NCI-H2081 (cell line): Measurements from ENCODE around the gene EPHB1.

Source experiments
- DNase-seq, 2 experiments: peaks; one replicate each; lab custom pipeline; 2025; lab: John Stamatoyannopoulos, UW

Gene EPHB1

DNA sequence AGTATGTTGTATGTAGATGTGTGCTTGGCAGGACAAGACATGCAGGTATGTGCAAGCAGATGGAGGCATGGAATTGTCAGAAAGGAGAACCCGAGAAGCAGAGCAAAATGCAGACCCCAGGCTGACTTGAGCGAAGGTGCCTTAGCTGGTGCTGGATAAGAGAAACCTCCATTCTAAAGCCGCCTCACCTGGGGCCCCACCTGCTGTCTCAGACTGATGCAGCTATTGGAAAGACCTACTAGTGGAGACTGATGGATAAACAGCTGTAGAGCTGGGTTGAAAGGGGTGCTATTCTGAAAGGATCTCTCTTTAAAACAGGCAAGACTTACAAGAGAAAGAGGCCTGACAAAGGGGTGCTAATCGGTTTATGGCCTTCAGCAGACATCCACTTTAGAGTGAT lies 86.2 kb downstream of the EPHB1 start:
- no peak for DNase-seq

DNA sequence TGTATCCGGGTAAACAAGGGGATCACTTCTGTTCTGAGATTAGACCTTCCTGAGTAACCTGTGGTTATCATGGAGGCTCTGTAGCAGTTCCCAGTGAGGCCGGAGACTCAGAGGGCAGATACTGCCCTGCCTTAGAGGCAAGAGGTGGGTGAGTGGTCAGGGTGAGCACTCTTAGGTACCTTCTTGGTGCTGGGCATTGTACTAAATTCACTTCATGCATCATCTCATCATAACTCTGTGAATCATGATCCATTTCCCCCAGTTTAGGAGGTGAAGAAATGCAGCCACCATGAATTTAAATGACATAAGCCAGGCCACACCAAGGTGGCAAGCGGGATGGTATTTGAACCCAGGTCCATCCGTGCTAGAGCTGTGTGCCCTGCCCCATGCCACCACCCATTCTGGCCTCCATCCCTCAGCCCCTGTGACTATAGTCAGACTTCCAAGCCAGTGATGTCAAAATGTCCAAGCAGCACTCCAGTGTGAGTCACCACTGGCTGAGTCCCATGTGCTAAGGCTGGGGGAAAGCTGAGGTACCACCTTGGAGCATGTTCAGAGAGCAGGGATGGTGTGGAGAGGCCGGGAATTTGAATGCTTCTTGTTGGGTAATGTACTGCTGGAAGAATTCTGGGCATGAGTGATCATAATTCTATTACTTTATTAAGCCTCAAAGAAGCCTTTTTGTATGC lies 88.8 kb downstream of the EPHB1 start:
- no peak for DNase-seq

DNA sequence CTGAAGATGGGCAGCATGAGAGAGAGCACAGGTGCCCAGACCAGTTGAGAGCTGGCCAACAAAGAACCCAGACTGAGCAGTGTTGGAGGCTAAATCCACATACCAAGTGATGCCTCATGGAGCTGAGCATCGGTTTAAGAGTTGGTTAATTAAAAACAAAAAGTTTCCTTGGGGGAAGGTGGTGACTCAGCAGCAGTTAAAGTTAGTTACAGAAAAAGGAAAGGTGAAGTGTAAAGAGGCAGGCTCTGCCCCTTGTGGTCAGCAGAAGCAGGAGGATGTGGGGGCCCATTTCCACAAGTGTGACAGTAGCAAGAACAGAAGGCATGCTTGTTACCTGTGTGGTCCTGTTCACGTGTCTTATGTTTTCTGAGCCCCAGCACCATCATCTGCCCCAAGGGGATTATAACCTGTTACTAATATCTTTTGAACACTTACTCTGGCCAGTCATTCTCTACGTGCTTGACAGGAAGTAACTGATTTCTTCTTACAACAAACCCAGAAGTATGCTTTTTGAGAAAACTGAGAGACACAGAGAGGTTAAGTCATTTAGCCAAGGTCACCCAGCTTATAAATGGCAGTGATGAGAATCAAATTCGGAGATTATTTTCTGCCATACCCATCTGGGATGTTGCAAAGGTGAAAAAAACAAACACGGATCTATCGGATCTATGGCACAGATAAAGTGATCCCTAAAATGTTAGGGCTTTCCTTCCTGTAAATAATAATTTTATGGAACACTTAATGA lies 91.0 kb downstream of the EPHB1 start:
- DNase-seq: no peak

GRCh38 chr3:134886991-134887390 lies 91.9 kb downstream of the EPHB1 start:
- no peak for DNase-seq

GRCh38 chr3:134887536-134887935 lies 92.5 kb downstream of the EPHB1 start:
- DNase-seq: no peak

GRCh38 chr3:134892326-134892725 lies 97.3 kb downstream of the EPHB1 start:
- DNase-seq: no peak

DNA sequence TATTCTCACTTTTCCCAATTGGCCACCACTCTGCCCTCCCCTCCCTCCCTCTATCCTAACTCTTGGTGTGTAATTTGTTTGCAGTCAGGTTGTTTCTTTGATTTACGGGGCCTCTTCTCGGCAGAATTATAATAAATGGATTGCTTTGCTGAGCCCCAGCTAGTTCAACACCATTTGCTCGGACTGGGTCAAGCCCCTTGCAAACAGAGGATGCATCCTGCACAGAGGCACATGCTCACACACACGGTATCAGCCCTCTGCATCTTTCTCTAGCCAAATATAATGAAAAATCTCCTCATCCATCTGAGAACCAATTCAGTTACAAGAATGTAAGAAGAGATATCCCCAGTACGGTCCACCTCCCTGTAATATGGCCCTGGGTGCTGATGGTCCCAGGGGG lies 97.7 kb downstream of the EPHB1 start:
- no peak for DNase-seq

- no peak for DNase-seq
Observed at GRCh38 chr3:134894533-134894932, 99.5 kb downstream of the EPHB1 start.

GRCh38 chr3:134895181-134895580 lies 100.1 kb downstream of the EPHB1 start:
- no peak for DNase-seq

GRCh38 chr3:134896141-134896540 lies 101.1 kb downstream of the EPHB1 start:
- DNase-seq: no peak

DNA sequence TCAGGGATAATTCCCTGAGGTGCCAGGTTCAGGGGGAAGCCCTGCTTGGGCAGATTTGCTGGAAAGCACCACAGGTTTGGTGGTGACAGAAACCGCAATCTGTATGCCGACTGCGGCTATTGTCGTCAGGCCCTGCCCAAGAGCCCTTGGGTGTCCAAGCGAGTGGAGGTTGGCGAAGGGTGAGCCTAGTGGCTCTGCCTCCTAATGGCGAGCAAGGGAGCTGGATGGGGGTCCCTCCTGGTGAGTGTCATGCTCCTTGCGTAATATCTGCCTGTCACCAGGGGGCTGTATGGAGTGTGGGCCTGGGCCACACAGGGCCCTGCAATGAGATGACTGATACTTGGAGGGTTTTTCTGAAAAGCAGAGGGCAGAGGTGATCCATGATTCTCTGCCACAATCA lies 101.6 kb downstream of the EPHB1 start:
- DNase-seq: no peak

- no peak for DNase-seq
Observed at GRCh38 chr3:134897391-134898141, 102.5 kb downstream of the EPHB1 start.

GRCh38 chr3:134898181-134898754 lies 103.2 kb downstream of the EPHB1 start:
- peak; percentile 22 to 43 for DNase-seq

DNA sequence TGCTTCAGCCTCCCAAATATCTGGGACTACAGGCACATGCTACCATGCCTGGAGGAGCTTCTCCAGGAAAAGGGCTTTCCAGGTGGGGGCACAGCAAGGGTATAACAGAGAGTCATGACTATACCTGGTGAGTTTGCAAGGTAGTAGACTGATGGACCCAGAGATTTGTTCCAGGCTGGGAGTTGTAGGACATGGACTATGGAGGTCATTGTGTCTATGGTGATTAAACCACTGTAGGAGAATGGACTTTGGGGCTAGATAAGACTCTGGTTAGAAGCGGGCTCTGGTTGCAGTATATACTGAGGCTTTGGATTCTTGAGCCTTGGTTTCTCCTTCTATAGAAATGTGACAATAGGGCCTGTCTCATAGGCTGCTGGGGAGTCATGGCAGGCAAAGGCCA lies 104.7 kb downstream of the EPHB1 start:
- DNase-seq: no peak

DNA sequence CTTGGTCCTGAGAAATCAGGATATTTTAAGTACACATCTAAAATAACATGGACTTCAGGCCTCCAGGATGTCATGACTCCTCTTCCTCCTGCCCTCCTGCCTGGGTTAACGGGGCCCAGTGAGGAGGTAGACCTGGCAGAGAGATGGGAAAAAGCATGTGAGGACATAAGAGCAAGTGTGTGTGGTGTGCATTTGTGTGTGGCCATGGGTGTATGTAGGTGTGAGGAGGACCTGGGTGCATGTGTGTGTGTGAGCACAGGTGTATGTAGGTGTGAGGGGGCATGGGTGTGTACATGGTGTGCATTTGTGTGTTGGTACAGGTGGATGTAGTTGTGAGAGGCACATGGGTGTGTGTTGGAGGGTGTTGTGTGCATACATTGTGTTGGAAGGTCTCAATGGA lies 105.4 kb downstream of the EPHB1 start:
- no peak for DNase-seq

- DNase-seq: no peak
Observed at GRCh38 chr3:134901461-134901860, 106.4 kb downstream of the EPHB1 start.

GRCh38 chr3:134903837-134904236 lies 108.8 kb downstream of the EPHB1 start:
- no peak for DNase-seq

GRCh38 chr3:134904241-134904771 lies 109.2 kb downstream of the EPHB1 start:
- DNase-seq: no peak

GRCh38 chr3:134904776-134905646 lies 110.0 kb downstream of the EPHB1 start:
- no peak for DNase-seq

DNA sequence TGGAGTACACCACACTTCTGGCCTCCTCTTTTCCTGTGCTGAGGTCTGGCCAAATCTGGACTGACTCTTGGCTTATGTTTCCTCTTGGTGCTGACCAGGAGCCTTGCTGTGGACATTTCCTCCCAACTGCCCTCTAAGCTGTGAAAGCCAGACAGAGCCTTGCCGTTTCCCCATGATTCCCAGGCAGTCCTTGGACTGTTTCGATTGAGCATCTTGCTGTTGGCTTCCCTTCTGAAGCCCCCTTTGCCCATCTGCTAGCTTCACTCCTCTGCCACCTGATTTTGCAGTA lies 110.5 kb downstream of the EPHB1 start:
- no peak for DNase-seq

GRCh38 chr3:134908271-134908670 lies 113.2 kb downstream of the EPHB1 start:
- DNase-seq: no peak

GRCh38 chr3:134910026-134910425 lies 115.0 kb downstream of the EPHB1 start:
- no peak for DNase-seq
